Measurements from ENCODE around the gene C2CD2. TPM values are rescaled to one million over a fixed set of nuclear protein-coding genes. Genes with fewer than 3 reads are reported as not detected.

C2CD2 gene
- total and polyA plus RNA-seq, 2 of the 8 experiments (the other 6 are each of a cell fraction or from before 2014, with no cell fraction given): 10.4 to 13.0 TPM

DNA sequence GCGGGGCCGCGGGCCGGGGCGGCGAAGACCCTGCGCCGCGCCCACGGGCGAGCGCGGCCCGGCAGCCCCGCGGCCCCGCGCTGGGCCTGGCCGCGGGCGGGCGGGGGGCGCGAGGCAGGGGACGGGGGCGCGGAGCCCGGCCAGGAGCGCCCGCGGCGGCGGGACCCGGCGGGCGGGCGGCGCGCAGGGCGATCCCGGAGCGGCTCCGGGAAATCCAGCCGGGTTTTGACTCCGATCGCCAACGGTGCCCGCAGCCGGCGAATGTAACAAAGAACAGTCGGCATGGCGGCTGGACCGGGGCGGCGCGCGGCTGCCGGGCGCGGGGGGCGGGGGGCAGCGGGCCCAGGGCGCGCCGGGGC, 75.0 kb downstream of the C2CD2 start:
- WGBS, 2 experiments (ENCODE audit: extremely low coverage in 1 of 2, insufficient coverage in 1 of 2, insufficient read length in 1 of 2, insufficient replicate concordance in 2 of 2, low coverage in 1 of 2, low lambda C conversion rate in 2 of 2, missing lambda C conversion rate in 1 of 2): 0% methylated on average over 13 of the region's 65 CpGs; no CpG with 5 or more reads in 1 of the 2 experiments
- H3K23ac ChIP-seq (ENCODE audit: insufficient read length): no peak overlapping the region
- TF ChIP-seq ATF2 (IDR thresholded peaks at IDR 0.05; ENCODE audit: low read length): no peak
- TF ChIP-seq TAF7 (optimal IDR thresholded peaks at IDR 0.05; ENCODE audit: borderline replicate concordance, low read depth, low read length): peak; percentile 38
- TF ChIP-seq TAF1 (IDR thresholded peaks at IDR 0.05; ENCODE audit: low read depth, low read length): peak; percentile 81
- no peak for TF ChIP-seq SAP30 (IDR thresholded peaks at IDR 0.05; ENCODE audit: insufficient read depth, insufficient replicate concordance, low read length)
- TF ChIP-seq POLR2AphosphoS5 (IDR thresholded peaks at IDR 0.05; ENCODE audit: low read depth, low read length): peak; percentile 32
- TF ChIP-seq YY1 (IDR thresholded peaks at IDR 0.05; ENCODE audit: low read depth, low read length): 0 out of 2 replicates have a peak, but pooled peaks have one; percentile 14
- TF ChIP-seq SP1 (IDR thresholded peaks at IDR 0.05; ENCODE audit: low read depth, low read length): peak; percentile 73; the same call in 1 of the 2 replicates
- peak in 1 of 2 experiments; percentile 60; a peak in 2 of 3 replicates for TF ChIP-seq POLR2A (IDR thresholded peaks at IDR 0.05; ENCODE audit: control extremely low read depth in 1 of 2, low read depth in 2 of 2, low read length in 2 of 2)
- H2AK5ac ChIP-seq (ENCODE audit: low read depth, low read length): no peak overlapping the region
- H2BK12ac ChIP-seq (ENCODE audit: low read depth, low read length): no peak overlapping the region
- no peak overlapping the region for H2BK20ac ChIP-seq (ENCODE audit: low read length)
- H2BK5ac ChIP-seq (ENCODE audit: low read depth, low read length): no peak overlapping the region
- H4K5ac ChIP-seq (ENCODE audit: insufficient read length, low read depth, low read length): no peak overlapping the region
- H3K23me2 ChIP-seq (ENCODE audit: low read depth, low read length): peaks cover 4% of the 10 kb centered on the region; the same call in 1 of the 2 replicates
- H3K18ac ChIP-seq (ENCODE audit: extremely low read depth, low read length): no peak overlapping the region
- ChIA-PET CTCF (ENCODE audit: partially characterized antibody) (interaction anchor here (2.0 to 2.1 kb wide), 2 partner anchors 15 to 238 kb away, joined by 8 read pairs; no protein-coding TSS in a partner anchor), POLR2A (ENCODE audit: partially characterized antibody) (interaction anchor here (1.0 to 1.9 kb wide), 4 partner anchors 8 to 71 kb away, joined by 3 to 10 read pairs (median 4); no protein-coding TSS in a partner anchor)
- no peak overlapping the region for H4K91ac ChIP-seq (replicated peaks; ENCODE audit: insufficient read length, low read length)
- no peak overlapping the region for H3K14ac ChIP-seq (ENCODE audit: insufficient read length)
- H3K79me1 ChIP-seq (ENCODE audit: low read depth, low read length): 0 out of 2 replicates have a peak, but pooled peaks cover 2% of the 10 kb centered on the region
- peak overlapping the region in 1 of 2 experiments; percentile 68; a peak in 1 of 4 replicates for H3K4me2 ChIP-seq (ENCODE audit: insufficient read depth in 1 of 2, low read depth in 2 of 2, low read length in 2 of 2)
- DNase-seq (ENCODE audit: low read depth in 1 of 2, low spot score in 2 of 2): peak in 1 of 2 experiments; percentile 79
- no peak overlapping the region for H3K4ac ChIP-seq (replicated peaks; ENCODE audit: insufficient read length, low read depth, low read length)
- no peak overlapping the region for H4K8ac ChIP-seq (ENCODE audit: extremely low read depth, insufficient read depth, low read length)
- no peak for FAIRE-seq
- H3K79me2 ChIP-seq (ENCODE audit: control insufficient read depth in 1 of 2, insufficient read depth in 2 of 2, low read length in 2 of 2): peaks cover 0 to 34% of the 10 kb centered on the region in 2 experiments; a peak in 2 of 4 replicates
- peak overlapping the region in 2 of 4 experiments; percentile 28 to 85; a peak in 1 of 7 replicates for H3K9ac ChIP-seq (replicated peaks in 1 of 4; ENCODE audit: extremely low read depth in 1 of 4, low read depth in 3 of 4, low read length in 3 of 4)
- H4K20me1 ChIP-seq (replicated peaks in 1 of 2; ENCODE audit: control insufficient read depth in 1 of 2, insufficient read depth in 2 of 2, low read length in 2 of 2): peaks cover 0 to 3% of the 10 kb centered on the region in 2 experiments
- no peak overlapping the region for H2AFZ ChIP-seq (ENCODE audit: low read length)
- peak overlapping the region; percentile 64 to 92 (median 78) for H3K4me3 ChIP-seq (ENCODE audit: extremely low read depth in 1 of 4, insufficient read depth in 2 of 4, low read depth in 3 of 4, low read length in 4 of 4)
- H2BK15ac ChIP-seq (ENCODE audit: low read length): no peak overlapping the region
- H3K9me3 ChIP-seq (ENCODE audit: insufficient read depth in 2 of 2, low read depth in 1 of 2, low read length in 1 of 2): no peaks in the 10 kb centered on the region
- peaks cover 0 to 6% (median 0%) of the 10 kb centered on the region in 4 experiments; a peak in 3 of 7 replicates for H3K4me1 ChIP-seq (replicated peaks in 1 of 4; ENCODE audit: control insufficient read depth in 3 of 4, insufficient read depth in 4 of 4, low read length in 3 of 4)
- H3K27ac ChIP-seq (ENCODE audit: low read depth, low read length): no peak overlapping the region
- H3K56ac ChIP-seq (replicated peaks; ENCODE audit: insufficient read length, low read depth, low read length): no peak overlapping the region
- H2BK120ac ChIP-seq (replicated peaks; ENCODE audit: low read depth, low read length): no peak overlapping the region
- no peaks in the 10 kb centered on the region for H3K36me3 ChIP-seq (ENCODE audit: control insufficient read depth in 2 of 4, insufficient read depth in 4 of 4, low read length in 3 of 4)
- no peaks in the 10 kb centered on the region for H3K27me3 ChIP-seq (replicated peaks in 1 of 4; ENCODE audit: control insufficient read depth in 3 of 4, extremely low read depth in 1 of 4, insufficient read depth in 3 of 4, low read length in 3 of 4)
